AG04449 (cell line): ENCODE results near the gene CYP2W1.
A peak's percentile ranks its signal among the peaks of the same experiment; 100 is the strongest.

Source experiments
- CTCF ChIA-PET: fragments of 350-600 bp; formaldehyde crosslinking; extraction: SDS; loops from one replicate; lab custom pipeline; 2021; ENCODE audit warnings: antibody characterized with exemption; lab: Yijun Ruan, JAX
- POLR2A ChIA-PET: fragments of 400-600, 350-600 bp; formaldehyde crosslinking; extraction: SDS; loops from one replicate; lab custom pipeline; 2020; ENCODE audit warnings: antibody characterized with exemption, inconsistent platforms; lab: Yijun Ruan, JAX
- DNase-seq: peaks from one replicate; pipeline ENCODE4 v3.0.0-alpha.2; 2010; ENCODE audit warnings: low read depth, low spot score
- H3K4me3 ChIP-seq: 2 replicates; pipeline ENCODE4 v1.5.1; 2011; ENCODE audit warnings: low read depth, mild to moderate bottlenecking, control low read depth, low read length
- CTCF ChIP-seq: IDR thresholded peaks from one replicate; pipeline ENCODE4 v1.5.1; 2011; ENCODE audit warnings: mild to moderate bottlenecking, moderate library complexity, low read length, control low read depth, inconsistent platforms; ENCODE audit not compliant: insufficient read depth; ENCODE audit errors: missing control alignments

Gene CYP2W1

GRCh38 chr7:983004-983615 lies at the start of gene CYP2W1:
TSS of gene CYP2W1 (plus strand) at chr7:983181. CDS start at chr7:983212, 31 bp downstream.
- POLR2A ChIA-PET, result no interaction called here
- DNase-seq, result no peak
- no peak within 1 kb of the TSS for H3K4me3 ChIP-seq
- no peak for TF ChIP-seq CTCF
- CTCF ChIA-PET, result interaction anchor here (1.2 to 3.6 kb wide), 3 partner anchors 9 to 193 kb away, joined by 5 to 51 read pairs (median 5); no protein-coding TSS in a partner anchor

- no peak overlapping the region for H3K4me3 ChIP-seq
- TF ChIP-seq CTCF, result no peak
- no peak for DNase-seq
- POLR2A ChIA-PET, result no interaction called here
- CTCF ChIA-PET, result no interaction called here
These were observed 48.4 kb upstream of the CYP2W1 start for GRCh38 chr7:934469-935163.

- CTCF ChIA-PET, result no interaction called here
These were observed 47.7 kb upstream of the CYP2W1 start for GRCh38 chr7:935164-935873.

GRCh38 chr7:935874-936385 lies 47.1 kb upstream of the CYP2W1 start:
- CTCF ChIA-PET, result no interaction called here
- TF ChIP-seq CTCF, result no peak
- H3K4me3 ChIP-seq, result no peak overlapping the region
- no peak for DNase-seq
- POLR2A ChIA-PET, result no interaction called here

More at GRCh38 chr7:935164-935873, 47.7 kb upstream of the CYP2W1 start:
- no peak overlapping the region for H3K4me3 ChIP-seq
- TF ChIP-seq CTCF, result no peak
- no peak for DNase-seq
- POLR2A ChIA-PET, result no interaction called here

GRCh38 chr7:936386-937054 lies 46.5 kb upstream of the CYP2W1 start:
- TF ChIP-seq CTCF, result no peak
- DNase-seq, result peak; percentile 17
- POLR2A ChIA-PET, result no interaction called here
- no peak overlapping the region for H3K4me3 ChIP-seq
- CTCF ChIA-PET, result no interaction called here
